ENCODE measurements around the gene HMCN1. TPM values are rescaled to one million over a fixed set of nuclear protein-coding genes. Genes with fewer than 3 reads are reported as not detected.

HMCN1 gene
- total and polyA plus RNA-seq, 4 donors = 3.2 to 149 (median 15.4) TPM

DNA sequence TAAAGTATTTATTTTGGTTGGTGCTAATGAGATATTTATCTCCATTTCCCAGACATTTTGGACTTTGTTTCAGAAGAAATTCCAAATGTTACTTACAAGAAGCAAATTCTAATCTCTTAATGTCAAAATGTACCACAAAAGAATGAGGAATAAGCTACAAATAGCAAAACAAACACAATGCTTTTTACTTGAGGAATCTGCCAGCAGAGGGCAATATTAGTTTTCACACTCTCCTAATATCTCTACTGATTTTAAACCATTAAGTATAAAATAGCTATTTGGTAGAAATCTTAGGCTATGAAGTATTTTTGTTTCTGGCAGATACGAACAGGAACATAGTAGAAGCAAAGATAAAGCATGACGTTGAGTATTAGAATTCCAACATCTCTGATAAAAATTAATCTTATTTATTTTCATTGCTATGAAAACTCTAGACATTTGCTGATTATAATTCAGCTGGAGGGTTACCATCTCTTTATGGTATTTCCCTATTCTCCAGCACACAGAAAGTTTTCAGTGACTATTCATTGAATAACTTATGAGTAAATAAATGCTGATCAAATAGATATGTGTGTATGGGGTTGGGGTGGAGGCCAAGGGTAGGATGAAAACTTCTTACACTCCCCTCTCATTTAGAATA is 13.4 kb upstream of the HMCN1 start:
- DNase-seq (peak in 2 of 3 donors; percentile 82 to 87), ATAC-seq (ENCODE audit: insufficient read depth, low FRiP score) (peak; percentile 36)
- Histone ChIP-seq H3K4me3 (no peak overlapping the region), H3K27ac (ENCODE audit: low read depth in 1 of 2, low read length in 1 of 2) (no peak overlapping the region), H3K4me1 (ENCODE audit: control insufficient read depth in 5 of 5, insufficient read depth in 5 of 5, low read length in 5 of 5) (peaks cover 0 to 2% (median 0%) of the 10 kb centered on the region in 5 donors), H3K9ac (ENCODE audit: insufficient read depth in 1 of 2, low read length in 2 of 2) (no peak overlapping the region), H3K36me3 (ENCODE audit: control insufficient read depth in 4 of 4, insufficient read depth in 4 of 4, low read length in 4 of 4) (no peaks in the 10 kb centered on the region), H3K9me3 (ENCODE audit: control insufficient read depth in 4 of 4, insufficient read depth in 3 of 4, low read length in 3 of 4) (no peaks in the 10 kb centered on the region), H3K27me3 (ENCODE audit: control insufficient read depth in 3 of 3, insufficient read depth in 3 of 3, low read length in 2 of 3) (peaks cover 0 to 4% (median 0%) of the 10 kb centered on the region in 3 donors)
- WGBS, 2 donors = 18 to 48% methylated on average over 2 of the region's 2 CpGs
- TF ChIP-seq, protein P1, sequence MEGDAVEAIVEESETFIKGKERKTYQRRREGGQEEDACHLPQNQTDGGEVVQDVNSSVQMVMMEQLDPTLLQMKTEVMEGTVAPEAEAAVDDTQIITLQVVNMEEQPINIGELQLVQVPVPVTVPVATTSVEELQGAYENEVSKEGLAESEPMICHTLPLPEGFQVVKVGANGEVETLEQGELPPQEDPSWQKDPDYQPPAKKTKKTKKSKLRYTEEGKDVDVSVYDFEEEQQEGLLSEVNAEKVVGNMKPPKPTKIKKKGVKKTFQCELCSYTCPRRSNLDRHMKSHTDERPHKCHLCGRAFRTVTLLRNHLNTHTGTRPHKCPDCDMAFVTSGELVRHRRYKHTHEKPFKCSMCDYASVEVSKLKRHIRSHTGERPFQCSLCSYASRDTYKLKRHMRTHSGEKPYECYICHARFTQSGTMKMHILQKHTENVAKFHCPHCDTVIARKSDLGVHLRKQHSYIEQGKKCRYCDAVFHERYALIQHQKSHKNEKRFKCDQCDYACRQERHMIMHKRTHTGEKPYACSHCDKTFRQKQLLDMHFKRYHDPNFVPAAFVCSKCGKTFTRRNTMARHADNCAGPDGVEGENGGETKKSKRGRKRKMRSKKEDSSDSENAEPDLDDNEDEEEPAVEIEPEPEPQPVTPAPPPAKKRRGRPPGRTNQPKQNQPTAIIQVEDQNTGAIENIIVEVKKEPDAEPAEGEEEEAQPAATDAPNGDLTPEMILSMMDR (IDR thresholded peaks at IDR 0.05; ENCODE audit: control extremely low read depth, extremely low read depth) = peak; percentile 51

DNA sequence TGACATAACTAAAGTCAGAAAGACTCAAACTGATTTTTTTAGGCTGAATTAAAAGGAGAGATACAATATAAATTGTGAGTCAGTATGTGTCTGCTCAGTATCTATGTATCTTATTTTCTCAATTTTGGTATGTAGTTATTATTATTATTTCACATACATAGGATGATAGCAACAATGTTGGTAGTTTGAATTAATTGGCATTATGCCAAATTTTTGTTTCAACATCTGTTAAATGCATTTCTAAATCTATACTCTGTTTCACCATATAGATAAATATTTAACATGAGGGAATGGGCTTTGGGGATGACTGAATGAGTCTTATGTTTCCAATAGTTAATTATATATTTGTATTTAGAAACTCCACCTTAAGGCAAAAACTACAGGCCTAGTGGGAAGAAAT is 12.6 kb upstream of the HMCN1 start:
- H3K27me3 ChIP-seq (ENCODE audit: control insufficient read depth in 3 of 3, insufficient read depth in 3 of 3, low read length in 2 of 3) = peaks cover 0 to 4% (median 0%) of the 10 kb centered on the region in 3 donors
- H3K36me3 ChIP-seq (ENCODE audit: control insufficient read depth in 4 of 4, insufficient read depth in 4 of 4, low read length in 4 of 4) = no peaks in the 10 kb centered on the region
- TF ChIP-seq, protein P1 (IDR thresholded peaks at IDR 0.05; ENCODE audit: control extremely low read depth, extremely low read depth) = no peak
- no peak overlapping the region for H3K9ac ChIP-seq (ENCODE audit: insufficient read depth in 1 of 2, low read length in 2 of 2)
- H3K4me3 ChIP-seq = no peak overlapping the region
- H3K4me1 ChIP-seq (ENCODE audit: control insufficient read depth in 5 of 5, insufficient read depth in 5 of 5, low read length in 5 of 5) = peaks cover 0 to 2% (median 0%) of the 10 kb centered on the region in 5 donors
- H3K9me3 ChIP-seq (ENCODE audit: control insufficient read depth in 4 of 4, insufficient read depth in 3 of 4, low read length in 3 of 4) = no peaks in the 10 kb centered on the region
- ATAC-seq (ENCODE audit: insufficient read depth, low FRiP score) (no peak), DNase-seq (peak in 1 of 3 donors; percentile 15)
- H3K27ac ChIP-seq (ENCODE audit: low read depth in 1 of 2, low read length in 1 of 2) = no peak overlapping the region

DNA sequence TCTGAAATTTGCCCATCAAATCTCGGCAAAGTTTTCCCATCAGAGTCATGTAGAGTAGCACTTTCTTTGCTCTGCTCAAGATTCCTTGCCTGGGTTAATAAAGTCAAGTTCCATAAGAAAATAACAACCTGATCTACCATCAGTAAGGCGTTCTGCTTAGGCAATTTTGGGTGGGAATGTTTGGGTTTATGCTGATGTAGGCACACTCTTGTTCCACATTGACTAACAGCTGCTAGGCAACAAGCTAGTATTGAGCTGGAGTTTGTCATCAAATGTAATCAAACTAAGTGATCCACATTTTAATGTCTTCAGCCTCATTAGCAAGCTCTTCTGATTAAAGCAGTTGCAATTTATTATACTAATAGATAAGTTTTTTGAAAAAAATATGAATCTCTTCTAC is 12.1 kb upstream of the HMCN1 start:
- ATAC-seq (ENCODE audit: insufficient read depth, low FRiP score) (no peak), DNase-seq (peak in 1 of 3 donors; percentile 22)
- WGBS, 2 donors = 86 to 95% methylated on average over 2 of the region's 2 CpGs
- no peak overlapping the region for H3K4me3 ChIP-seq
- TF ChIP-seq, protein P1 (IDR thresholded peaks at IDR 0.05; ENCODE audit: control extremely low read depth, extremely low read depth) = no peak
- no peaks in the 10 kb centered on the region for H3K9me3 ChIP-seq (ENCODE audit: control insufficient read depth in 4 of 4, insufficient read depth in 3 of 4, low read length in 3 of 4)
- no peaks in the 10 kb centered on the region for H3K36me3 ChIP-seq (ENCODE audit: control insufficient read depth in 4 of 4, insufficient read depth in 4 of 4, low read length in 4 of 4)
- H3K9ac ChIP-seq (ENCODE audit: insufficient read depth in 1 of 2, low read length in 2 of 2) = no peak overlapping the region
- no peak overlapping the region for H3K27ac ChIP-seq (ENCODE audit: low read depth in 1 of 2, low read length in 1 of 2)
- peaks cover 0 to under 1% (median 0%) of the 10 kb centered on the region in 3 donors for H3K27me3 ChIP-seq (ENCODE audit: control insufficient read depth in 3 of 3, insufficient read depth in 3 of 3, low read length in 2 of 3)
- H3K4me1 ChIP-seq (ENCODE audit: control insufficient read depth in 5 of 5, insufficient read depth in 5 of 5, low read length in 5 of 5) = peaks cover 0 to 2% (median 0%) of the 10 kb centered on the region in 5 donors

DNA sequence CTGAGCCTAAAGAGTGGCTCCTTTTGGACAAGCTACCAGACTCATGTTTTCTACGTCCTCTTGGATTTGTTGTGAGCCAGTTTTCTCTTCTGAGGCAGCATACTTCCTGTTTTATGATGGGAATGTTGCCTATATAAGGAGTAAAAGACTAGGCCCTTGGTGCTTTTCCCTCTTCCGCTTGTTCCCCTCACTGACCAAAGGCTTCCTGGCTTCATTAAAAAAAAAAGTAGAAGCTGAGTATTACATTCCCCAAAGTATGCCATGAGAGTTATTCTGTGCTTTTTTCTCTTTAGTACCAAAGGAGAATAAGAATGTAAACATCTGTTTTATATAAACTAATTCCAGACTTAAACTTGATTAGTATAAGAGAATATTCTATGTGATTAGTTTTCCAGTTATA is 6.5 kb upstream of the HMCN1 start:
- Histone ChIP-seq H3K27me3 (ENCODE audit: control insufficient read depth in 3 of 3, insufficient read depth in 3 of 3, low read length in 2 of 3) (no peaks in the 10 kb centered on the region), H3K27ac (ENCODE audit: low read depth in 1 of 2, low read length in 1 of 2) (no peak overlapping the region), H3K36me3 (ENCODE audit: control insufficient read depth in 4 of 4, insufficient read depth in 4 of 4, low read length in 4 of 4) (no peaks in the 10 kb centered on the region), H3K9ac (ENCODE audit: insufficient read depth in 1 of 2, low read length in 2 of 2) (no peak overlapping the region), H3K9me3 (ENCODE audit: control insufficient read depth in 4 of 4, insufficient read depth in 3 of 4, low read length in 3 of 4) (no peaks in the 10 kb centered on the region), H3K4me3 (no peak overlapping the region), H3K4me1 (ENCODE audit: control insufficient read depth in 5 of 5, insufficient read depth in 5 of 5, low read length in 5 of 5) (no peaks in the 10 kb centered on the region)
- no peak for DNase-seq
- ATAC-seq (ENCODE audit: insufficient read depth, low FRiP score) = no peak
- TF ChIP-seq, protein P1 (IDR thresholded peaks at IDR 0.05; ENCODE audit: control extremely low read depth, extremely low read depth) = no peak
- 85 to 95% methylated on average over 2 of the region's 2 CpGs for WGBS, 2 donors

Data from lung (tissue), 12 donors.